Ovary (tissue), 3 donors: Measurements from ENCODE around the gene OVCH2.

Source experiments
- CTCF ChIP-seq, 3 donors: fragments of 450-650 bp in 2 of 3; fragments of 200-600 bp in 1 of 3; IDR thresholded peaks; one replicate each; pipeline versions ENCODE4 v1.5.1 to v1.8.0; 2016 to 2022; ENCODE audit warnings: antibody characterized with exemption in 3 of 3, mild to moderate bottlenecking in 1 of 3
- POLR2A ChIP-seq: fragments of 450-650 bp; IDR thresholded peaks from one replicate; pipeline ENCODE4 v1.6.1; 2017; ENCODE audit warnings: antibody characterized with exemption, mild to moderate bottlenecking, moderate library complexity
- donor health status: DM: no; HTN: no; CAD: no.

- TF ChIP-seq CTCF (IDR thresholded peaks at IDR 0.05), result no peak
- TF ChIP-seq POLR2A, result no peak
Measured at GRCh38 chr11:7667460-7667859, 38.8 kb downstream of the OVCH2 start.
